Right lobe of liver (tissue), 6 donors: ENCODE results near the gene GMDS. TPM values are rescaled to one million over a fixed set of nuclear protein-coding genes. Genes with fewer than 3 reads are reported as not detected.

Experiments used
- ATAC-seq, 4 donors: fragments of 200-7000 bp; cut with Tn5 transposase; one replicate each; pipeline ENCODE4 v1.9.1; 2020; ENCODE audit warnings: mild to moderate bottlenecking in 4 of 4, moderate library complexity in 4 of 4
- DNase-seq, 3 donors: peaks; one replicate each; pipeline ENCODE4 v3.0.0-alpha.2; 2020
- H3K27ac ChIP-seq, 3 donors: fragments of 200-600 bp; one replicate each; pipeline ENCODE4 v1.8.0; 2022
- H3K27me3 ChIP-seq, 2 donors: fragments of 200-600 bp; one replicate each; pipeline ENCODE4 v1.8.0; 2022
- H3K36me3 ChIP-seq, 4 donors: fragments of 200-600 bp; sonication (generic) in 1 of 4; one replicate each; pipeline versions ENCODE4 v1.5.1 to v1.8.0; 2017 to 2022; ENCODE audit warnings: control low read depth in 1 of 4
- H3K4me1 ChIP-seq, 4 donors: fragments of 200-600 bp; sonication (generic) in 1 of 4; one replicate each; pipeline versions ENCODE4 v1.5.1 to v1.8.0; 2017 to 2022; ENCODE audit warnings: control low read depth in 1 of 4
- H3K4me3 ChIP-seq, 3 donors: fragments of 200-600 bp; one replicate each; pipeline ENCODE4 v1.8.0; 2022
- H3K9me3 ChIP-seq, 4 donors: fragments of 200-600 bp; sonication (generic) in 1 of 4; one replicate each; pipeline versions ENCODE4 v1.5.1 to v1.8.0; 2017 to 2022; ENCODE audit warnings: control low read depth in 1 of 4
- CTCF ChIP-seq, 4 donors: fragments of 200-600 bp in 3 of 4; fragments of 450-650 bp in 1 of 4; IDR thresholded peaks; one replicate each; pipeline versions ENCODE4 v1.5.1 to v1.8.0; 2016 to 2022; ENCODE audit warnings: antibody characterized with exemption in 4 of 4, mild to moderate bottlenecking in 2 of 4
- POLR2A ChIP-seq: fragments of 450-650 bp; IDR thresholded peaks from one replicate; pipeline ENCODE4 v1.6.1; 2017; ENCODE audit warnings: antibody characterized with exemption, mild to moderate bottlenecking
- WGBS: methylation state at CpG from one replicate; pipeline ENCODE4 v1.1.6; 2018; ENCODE audit warnings: low coverage, low lambda C conversion rate; ENCODE audit not compliant: insufficient coverage; ENCODE audit errors: missing lambda C conversion rate; 5-methylcytosine and 5-hydroxymethylcytosine counted together
- intact Hi-C, 2 donors: fragments of 100-400 bp; cut with DNase I; formaldehyde crosslinking; loops; one replicate each; pipeline versions ENCODE4 v1.11.2 to v1.14.1; 2022
- total RNA-seq, 6 experiments: library from RNA; depleted of rRNA in 2 of 6; stranded (reverse); fragments of >200 nt in 2 of 6; fragmentation: NEBNext Ultra II Directional in 3 of 6; extraction: Animal tissue kit (Norgen Biotek cat#: 25700) in 3 of 6; gene quantifications; one replicate each; pipeline versions ENCODE4 v1.1.0 to v1.2.4, GENCODE V29; 2016 to 2023
- donor health status: DM: no; HTN: yes; CAD: no.
- donor health status: DM: no; HTN: no; CAD: no.
- donor health status: DM: no; HTN: no; CAD: no.
- donor health status: DM: no; HTN: yes; CAD: no.
- donor health status: DM: no; HTN: yes; CAD: no.

The GMDS gene
- total RNA-seq, 6 experiments from 2014 or later: 15.9 to 34.4 (median 23.4) TPM

DNA sequence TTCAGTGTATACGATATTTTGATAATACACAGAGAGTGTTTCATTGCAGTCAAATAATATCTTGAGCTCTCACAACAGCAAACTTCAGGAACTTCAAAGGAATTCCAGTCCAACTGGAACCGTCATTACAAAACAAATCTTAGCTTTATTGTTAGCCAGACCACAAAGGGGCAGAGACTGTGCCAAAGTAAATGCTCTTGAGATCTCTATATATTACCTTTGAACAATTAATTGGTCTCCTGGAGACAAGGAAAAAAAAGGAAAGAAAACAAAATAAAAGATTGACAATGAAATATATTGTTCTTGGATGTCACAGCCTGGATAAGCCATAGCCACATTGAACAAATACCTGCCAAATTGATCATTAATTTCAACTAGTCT lies 565.7 kb downstream of the GMDS start:
- Histone ChIP-seq H3K27ac (no peak overlapping the region), H3K4me3 (no peak overlapping the region), H3K9me3 (no peaks in the 10 kb centered on the region), H3K4me1 (no peaks in the 10 kb centered on the region), H3K27me3 (no peaks in the 10 kb centered on the region), H3K36me3 (no peaks in the 10 kb centered on the region)
- DNase-seq (no peak), ATAC-seq (no peak)
- WGBS: 61% methylated on average over 2 of the region's 2 CpGs
- intact Hi-C loops: no loop called here
- TF ChIP-seq CTCF (IDR thresholded peaks at IDR 0.05): no peak
- no peak for TF ChIP-seq POLR2A

DNA sequence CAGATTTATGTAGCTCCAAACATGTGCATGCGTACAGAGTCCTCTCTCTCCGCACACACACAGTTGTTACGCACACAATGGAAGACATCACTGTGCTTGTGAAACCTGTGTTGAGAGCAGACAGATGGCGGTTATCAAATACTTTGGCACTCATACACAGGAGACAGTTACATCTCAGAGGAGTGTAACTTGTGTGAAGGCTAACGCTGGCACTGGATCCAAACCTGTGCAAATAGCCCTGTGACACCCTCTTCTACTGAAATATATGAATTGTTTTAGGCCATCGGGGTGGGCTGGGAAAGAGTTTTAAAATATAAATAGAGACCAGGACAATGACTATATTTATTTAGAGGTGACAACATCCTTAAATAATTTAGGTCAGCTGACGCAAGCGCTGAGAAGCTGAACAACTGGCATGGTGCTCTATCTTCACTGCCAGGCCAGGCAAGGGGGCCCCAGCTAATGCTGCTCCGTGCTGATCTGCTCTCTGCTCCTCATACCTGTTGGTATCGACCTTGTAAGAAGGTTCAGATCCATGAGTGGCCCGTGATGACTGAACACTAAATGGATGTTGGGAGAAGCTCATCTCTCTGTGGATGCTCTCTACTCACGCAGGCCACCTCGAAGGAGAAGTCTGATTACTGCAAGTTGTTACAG lies 566.2 kb downstream of the GMDS start:
- no peaks in the 10 kb centered on the region for H3K27me3 ChIP-seq
- TF ChIP-seq POLR2A: no peak
- H3K4me3 ChIP-seq: no peak overlapping the region
- no peaks in the 10 kb centered on the region for H3K4me1 ChIP-seq
- WGBS: 33% methylated on average over 7 of the region's 13 CpGs
- no peaks in the 10 kb centered on the region for H3K9me3 ChIP-seq
- DNase-seq: no peak
- H3K27ac ChIP-seq: no peak overlapping the region
- H3K36me3 ChIP-seq: no peaks in the 10 kb centered on the region
- ATAC-seq: peak in 2 of 4 donors; percentile 50 to 76
- intact Hi-C loops: no loop called here

- no peak overlapping the region for H3K27ac ChIP-seq
- no peak for DNase-seq
- ATAC-seq: peak in 1 of 4 donors; percentile 61
- WGBS: 14% methylated on average over 3 of the region's 3 CpGs
- no peaks in the 10 kb centered on the region for H3K4me1 ChIP-seq
- no peaks in the 10 kb centered on the region for H3K9me3 ChIP-seq
- no peaks in the 10 kb centered on the region for H3K36me3 ChIP-seq
- H3K4me3 ChIP-seq: no peak overlapping the region
- intact Hi-C loops: no loop called here
- TF ChIP-seq CTCF (IDR thresholded peaks at IDR 0.05) (no peak), POLR2A (no peak)
- no peaks in the 10 kb centered on the region for H3K27me3 ChIP-seq
These were observed 567.2 kb downstream of the GMDS start for GRCh38 chr6:1678201-1678600.

DNA sequence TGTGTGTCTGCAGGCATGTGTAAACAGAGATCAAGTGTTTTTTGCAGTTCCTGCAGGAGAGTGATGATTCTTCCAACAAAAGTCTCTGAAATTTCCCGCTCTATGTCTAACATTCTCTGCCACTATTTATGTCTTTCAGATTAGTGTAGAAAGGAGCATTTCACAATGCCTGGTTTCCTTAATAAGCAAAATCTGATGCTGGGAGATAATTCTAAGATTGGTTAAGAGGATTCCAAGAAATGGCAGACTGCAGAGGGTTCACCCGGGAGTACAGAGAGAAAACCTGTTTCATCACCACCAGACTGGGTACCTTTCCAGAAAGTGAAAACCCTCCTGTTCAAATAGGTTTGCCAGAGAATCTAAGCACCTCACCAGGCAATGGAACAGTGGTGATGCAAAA lies 573.0 kb downstream of the GMDS start:
- TF ChIP-seq POLR2A (no peak), CTCF (IDR thresholded peaks at IDR 0.05) (no peak)
- WGBS: 72% methylated on average over 2 of the region's 2 CpGs
- ATAC-seq: no peak

DNA sequence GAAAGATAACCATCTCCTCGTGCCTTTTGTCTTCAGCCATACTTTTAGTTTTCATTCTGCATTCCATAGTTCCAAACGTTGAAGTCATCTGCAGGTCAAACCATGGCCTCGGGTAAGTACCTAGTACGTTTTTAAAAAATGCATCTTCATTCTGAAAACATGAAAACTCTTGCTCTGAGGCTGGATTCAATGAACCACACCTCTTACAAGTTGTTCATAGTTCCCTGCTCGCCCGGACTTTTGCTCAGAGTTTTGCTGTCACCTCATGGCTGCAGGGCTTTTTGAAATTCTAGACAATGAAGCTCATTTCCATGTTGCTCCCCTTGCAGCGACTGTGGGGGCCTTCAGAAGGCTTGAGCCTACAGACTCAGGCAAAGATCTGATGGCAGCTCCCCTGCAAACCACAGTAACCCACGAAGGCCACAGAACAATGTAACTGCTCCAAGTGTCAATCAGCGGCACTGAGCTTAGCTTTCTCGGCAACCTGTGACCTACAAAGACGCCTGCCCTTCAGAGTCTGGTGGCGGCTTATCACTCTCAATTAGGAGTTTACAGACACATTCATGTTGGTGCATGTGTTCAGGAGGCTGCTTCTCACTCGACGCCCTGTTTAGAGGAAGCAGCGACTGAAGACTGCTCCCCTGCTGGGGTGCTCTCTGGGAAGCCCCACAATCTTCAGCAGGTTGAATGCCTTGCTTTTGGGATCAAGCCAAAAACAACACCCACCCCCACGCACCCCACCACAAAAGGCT lies 574.5 kb downstream of the GMDS start:
- no peaks in the 10 kb centered on the region for H3K4me1 ChIP-seq
- no peak overlapping the region for H3K4me3 ChIP-seq
- no peak for DNase-seq
- 74% methylated on average over 15 of the region's 16 CpGs for WGBS
- intact Hi-C loops: no loop called here
- no peak overlapping the region for H3K27ac ChIP-seq
- no peaks in the 10 kb centered on the region for H3K9me3 ChIP-seq
- no peak for ATAC-seq
- no peaks in the 10 kb centered on the region for H3K27me3 ChIP-seq
- TF ChIP-seq CTCF (IDR thresholded peaks at IDR 0.05): no peak
- no peak for TF ChIP-seq POLR2A
- H3K36me3 ChIP-seq: no peaks in the 10 kb centered on the region

More for the DNA sequence above, 573.0 kb downstream of the GMDS start:
- intact Hi-C loops: no loop called here
- no peaks in the 10 kb centered on the region for H3K4me1 ChIP-seq
- no peak for DNase-seq
- H3K27me3 ChIP-seq: no peaks in the 10 kb centered on the region
- H3K4me3 ChIP-seq: no peak overlapping the region
- H3K27ac ChIP-seq: no peak overlapping the region
- H3K36me3 ChIP-seq: no peaks in the 10 kb centered on the region
- H3K9me3 ChIP-seq: no peaks in the 10 kb centered on the region
